ENCODE measurements around the gene GRID2. TPM values are rescaled to one million over a fixed set of nuclear protein-coding genes. Genes with fewer than 3 reads are reported as not detected.

The GRID2 gene
- total RNA-seq, 1 donor from 2014 or later = not detected

GRCh38 chr4:93018243-93018642 is 714.5 kb downstream of the GRID2 start:
- no peak overlapping the region for H3K4me3 Mint-ChIP-seq (ENCODE audit: unreplicated experiment)
- no peak for DNase-seq (ENCODE audit: extremely low spot score, unreplicated experiment)
- no peaks in the 10 kb centered on the region for H3K36me3 Mint-ChIP-seq (ENCODE audit: unreplicated experiment)
- TF ChIP-seq CTCF (IDR thresholded peaks at IDR 0.05) = no peak
- H3K27me3 Mint-ChIP-seq (ENCODE audit: unreplicated experiment) = peaks cover 21% of the 10 kb centered on the region
- H3K4me1 Mint-ChIP-seq (ENCODE audit: unreplicated experiment) = no peaks in the 10 kb centered on the region
- H3K27ac Mint-ChIP-seq (ENCODE audit: unreplicated experiment) = no peak overlapping the region
- no peaks in the 10 kb centered on the region for H3K9me3 Mint-ChIP-seq (ENCODE audit: unreplicated experiment)

- DNase-seq (ENCODE audit: extremely low spot score, unreplicated experiment) = no peak
- Mint-ChIP-seq H3K36me3 (ENCODE audit: unreplicated experiment) (no peaks in the 10 kb centered on the region), H3K27me3 (ENCODE audit: unreplicated experiment) (peaks cover 21% of the 10 kb centered on the region), H3K4me3 (ENCODE audit: unreplicated experiment) (no peak overlapping the region), H3K9me3 (ENCODE audit: unreplicated experiment) (no peaks in the 10 kb centered on the region), H3K4me1 (ENCODE audit: unreplicated experiment) (no peaks in the 10 kb centered on the region), H3K27ac (ENCODE audit: unreplicated experiment) (no peak overlapping the region)
- no peak for TF ChIP-seq CTCF (IDR thresholded peaks at IDR 0.05)
These were observed 715.0 kb downstream of the GRID2 start for GRCh38 chr4:93018806-93019205.

GRCh38 chr4:93029769-93030168 is 726.0 kb downstream of the GRID2 start:
- no peaks in the 10 kb centered on the region for H3K9me3 Mint-ChIP-seq (ENCODE audit: unreplicated experiment)
- no peak for DNase-seq (ENCODE audit: extremely low spot score, unreplicated experiment)
- H3K27ac Mint-ChIP-seq (ENCODE audit: unreplicated experiment) = no peak overlapping the region

GRCh38 chr4:93030670-93031069 is 726.9 kb downstream of the GRID2 start:
- Mint-ChIP-seq H3K27ac (ENCODE audit: unreplicated experiment) (no peak overlapping the region), H3K4me1 (ENCODE audit: unreplicated experiment) (no peaks in the 10 kb centered on the region), H3K9me3 (ENCODE audit: unreplicated experiment) (no peaks in the 10 kb centered on the region), H3K4me3 (ENCODE audit: unreplicated experiment) (no peak overlapping the region), H3K27me3 (ENCODE audit: unreplicated experiment) (peaks cover 21% of the 10 kb centered on the region), H3K36me3 (ENCODE audit: unreplicated experiment) (no peaks in the 10 kb centered on the region)
- DNase-seq (ENCODE audit: extremely low spot score, unreplicated experiment) = no peak
- TF ChIP-seq CTCF (IDR thresholded peaks at IDR 0.05) = no peak

More at GRCh38 chr4:93029769-93030168, 726.0 kb downstream of the GRID2 start:
- no peaks in the 10 kb centered on the region for H3K4me1 Mint-ChIP-seq (ENCODE audit: unreplicated experiment)
- H3K4me3 Mint-ChIP-seq (ENCODE audit: unreplicated experiment) = no peak overlapping the region
- H3K36me3 Mint-ChIP-seq (ENCODE audit: unreplicated experiment) = no peaks in the 10 kb centered on the region
- peaks cover 28% of the 10 kb centered on the region for H3K27me3 Mint-ChIP-seq (ENCODE audit: unreplicated experiment)
- no peak for TF ChIP-seq CTCF (IDR thresholded peaks at IDR 0.05)

GRCh38 chr4:93031431-93032098 is 727.8 kb downstream of the GRID2 start:
- DNase-seq (ENCODE audit: extremely low spot score, unreplicated experiment) = no peak
- H3K9me3 Mint-ChIP-seq (ENCODE audit: unreplicated experiment) = no peaks in the 10 kb centered on the region
- H3K27ac Mint-ChIP-seq (ENCODE audit: unreplicated experiment) = no peak overlapping the region
- H3K4me3 Mint-ChIP-seq (ENCODE audit: unreplicated experiment) = no peak overlapping the region
- peaks cover 17% of the 10 kb centered on the region for H3K27me3 Mint-ChIP-seq (ENCODE audit: unreplicated experiment)
- no peak for TF ChIP-seq CTCF (IDR thresholded peaks at IDR 0.05)
- H3K4me1 Mint-ChIP-seq (ENCODE audit: unreplicated experiment) = no peaks in the 10 kb centered on the region
- no peaks in the 10 kb centered on the region for H3K36me3 Mint-ChIP-seq (ENCODE audit: unreplicated experiment)
